GM12878 (cell line): ENCODE measurements around the gene MFSD11. TPM values are rescaled to one million over a fixed set of nuclear protein-coding genes. Genes with fewer than 3 reads are reported as not detected.

Source experiments
- ATAC-seq: fragments of 200-7000 bp; cut with Tn5 transposase; 3 replicates; pipeline ENCODE4 v1.9.1; 2020; ENCODE audit warnings: mild to moderate bottlenecking, moderate library complexity
- BruUV-seq: library from RNA; stranded (reverse); fragments of 400-500 nt; replicated peaks from 2 replicates; lab custom pipeline; 2021; lab: Mats Ljungman, UMichigan
- CTCF ChIA-PET: fragments of 300-600 bp; sonication (Branson Sonifier 250); formaldehyde crosslinking; extraction: SDS; loops from one replicate; lab custom pipeline; 2021; ENCODE audit warnings: inconsistent platforms; lab: Yijun Ruan, JAX
- POLR2A ChIA-PET: fragments of 350-600 bp; formaldehyde crosslinking; extraction: SDS; loops from one replicate; lab custom pipeline; 2021; ENCODE audit warnings: inconsistent platforms; lab: Charles Lee
- RAD21 ChIA-PET: fragments of 300-600 bp; sonication (Branson Sonifier 250); formaldehyde crosslinking; loops from one replicate; lab custom pipeline; 2023; ENCODE audit warnings: antibody characterized with exemption; ENCODE audit not compliant: unreplicated experiment; lab: Charles Lee
- SMC1A ChIA-PET: fragments of 300-600 bp; sonication (Branson Sonifier 250); formaldehyde crosslinking; loops from one replicate; lab custom pipeline; 2023; ENCODE audit not compliant: unreplicated experiment, uncharacterized antibody; lab: Charles Lee
- DNase-seq: peaks from one replicate; pipeline ENCODE4 v3.0.0-alpha.2; 2011; ENCODE audit warnings: low read depth, low spot score
- FAIRE-seq: peaks from 3 replicates; lab custom pipeline; 2011; peaks lifted over from hg19 to GRCh38; lab: Jason Lieb, UNC
- H2AFZ ChIP-seq: 2 replicates; pipeline ENCODE4 v1.6.0; 2011; ENCODE audit warnings: low read depth, low read length, control low read depth; ENCODE audit not compliant: control insufficient read depth
- H3K27ac ChIP-seq: 2 replicates; pipeline ENCODE4 v1.5.1; 2011; ENCODE audit warnings: control low read depth; ENCODE audit not compliant: control insufficient read depth, insufficient read depth
- H3K27me3 ChIP-seq, 2 experiments: replicated peaks in 1 of 2; 2 replicates each; pipeline versions ENCODE4 v1.6.0 to v1.6.1; 2011; ENCODE audit warnings: low read length in 1 of 2; ENCODE audit not compliant: control insufficient read depth in 2 of 2, insufficient read depth in 2 of 2
- H3K36me3 ChIP-seq, 2 experiments: 2 replicates each; pipeline ENCODE4 v1.5.1; 2011; ENCODE audit warnings: low read length in 1 of 2; ENCODE audit not compliant: control insufficient read depth in 2 of 2, insufficient read depth in 2 of 2
- H3K4me1 ChIP-seq: 2 replicates; pipeline ENCODE4 v1.6.1; 2011; ENCODE audit warnings: mild to moderate bottlenecking, low read length, moderate library complexity, mixed read lengths; ENCODE audit not compliant: control insufficient read depth, insufficient read depth
- H3K4me2 ChIP-seq: 2 replicates; pipeline ENCODE4 v1.6.0; 2011; ENCODE audit warnings: control low read depth; ENCODE audit not compliant: control insufficient read depth, insufficient read depth
- H3K4me3 ChIP-seq: fragments of 200-600 bp; sonication (generic); 2 replicates; pipeline ENCODE4 v1.5.1; 2016
- H3K79me2 ChIP-seq: 2 replicates; pipeline ENCODE4 v1.6.0; 2011; ENCODE audit warnings: low read length; ENCODE audit not compliant: control insufficient read depth, insufficient read depth
- H3K9ac ChIP-seq: 2 replicates; pipeline ENCODE4 v1.8.0; 2011; ENCODE audit warnings: low read length, control low read depth, mixed read lengths; ENCODE audit not compliant: control insufficient read depth, insufficient read depth
- H3K9me3 ChIP-seq: replicated peaks from 3 replicates; pipeline ENCODE4 v1.5.1; 2011; ENCODE audit warnings: mild to moderate bottlenecking, low read length; ENCODE audit not compliant: control insufficient read depth, insufficient read depth
- H4K20me1 ChIP-seq: 2 replicates; pipeline ENCODE4 v1.6.0; 2011; ENCODE audit not compliant: control insufficient read depth, insufficient read depth
- BCL3 ChIP-seq: IDR thresholded peaks from 2 replicates; pipeline ENCODE4 v1.6.1; 2011; ENCODE audit warnings: borderline replicate concordance, low read depth, mild to moderate bottlenecking, moderate library complexity, low read length; ENCODE audit not compliant: insufficient read depth, poor library complexity, severe bottlenecking
- CHD1 ChIP-seq: IDR thresholded peaks from 2 replicates; pipeline ENCODE4 v1.6.1; 2012; ENCODE audit warnings: low read depth, low read length, improper control_type of control experiment
- CHD2 ChIP-seq: IDR thresholded peaks from 2 replicates; pipeline ENCODE4 v1.6.1; 2011; ENCODE audit warnings: low read depth, low read length, improper control_type of control experiment, borderline replicate concordance
- EP300 ChIP-seq, 2 experiments: fragments of 150-350 bp in 1 of 2; IDR thresholded peaks; 2 replicates each; pipeline ENCODE4 v1.6.1; 2011 to 2012; ENCODE audit warnings: low read depth in 2 of 2, low read length in 2 of 2, borderline replicate concordance in 1 of 2, improper control_type of control experiment in 1 of 2, inconsistent platforms in 1 of 2; ENCODE audit not compliant: control insufficient read depth in 1 of 2
- ETV6 ChIP-seq, 2 experiments: fragments of 450-650 bp in 1 of 2; IDR thresholded peaks in 1 of 2; conservative IDR thresholded peaks in 1 of 2; 2 replicates each; pipeline ENCODE4 v1.6.1; 2014; ENCODE audit warnings: antibody characterized with exemption in 1 of 2, borderline replicate concordance in 1 of 2, low read depth in 1 of 2, mild to moderate bottlenecking in 1 of 2, moderate library complexity in 1 of 2
- FOXM1 ChIP-seq: IDR thresholded peaks from 2 replicates; pipeline ENCODE4 v1.6.1; 2012; ENCODE audit warnings: low read depth, mild to moderate bottlenecking, inconsistent platforms, low read length, moderate library complexity
- GABPA ChIP-seq: IDR thresholded peaks from 2 replicates; pipeline ENCODE4 v1.6.1; 2014; ENCODE audit warnings: antibody characterized with exemption, low read depth, mild to moderate bottlenecking, inconsistent platforms
- HCFC1 ChIP-seq: fragments of 150-350 bp; IDR thresholded peaks from 2 replicates; pipeline ENCODE4 v1.6.1; 2014; ENCODE audit warnings: low read length
- MEF2A ChIP-seq: IDR thresholded peaks from 2 replicates; pipeline ENCODE4 v1.6.1; 2011; ENCODE audit warnings: low read depth, mild to moderate bottlenecking, low read length, moderate library complexity; ENCODE audit not compliant: insufficient read depth
- MTA2 ChIP-seq: fragments of 450-650 bp; IDR thresholded peaks from 2 replicates; pipeline ENCODE4 v1.6.1; 2016; ENCODE audit warnings: low read depth, mild to moderate bottlenecking, moderate library complexity
- NFYB ChIP-seq: IDR thresholded peaks from 2 replicates; pipeline ENCODE4 v1.6.1; 2011; ENCODE audit warnings: low read depth, mild to moderate bottlenecking, low read length, improper control_type of control experiment, moderate library complexity; ENCODE audit not compliant: insufficient read depth
- PAX8 ChIP-seq: fragments of 450-650 bp; IDR thresholded peaks from 2 replicates; pipeline ENCODE4 v1.6.1; 2017; ENCODE audit warnings: mild to moderate bottlenecking, moderate library complexity
- SPI1 ChIP-seq: IDR thresholded peaks from 2 replicates; pipeline ENCODE4 v1.6.1; 2011; ENCODE audit warnings: low read depth, mild to moderate bottlenecking, low read length, moderate library complexity, borderline replicate concordance; ENCODE audit not compliant: insufficient read depth
- SRF ChIP-seq, 2 experiments: IDR thresholded peaks; 2 replicates each; pipeline ENCODE4 v1.6.1; 2011; ENCODE audit warnings: low read depth in 2 of 2, low read length in 2 of 2, mild to moderate bottlenecking in 1 of 2, moderate library complexity in 1 of 2
- STAT3 ChIP-seq: IDR thresholded peaks from 2 replicates; pipeline ENCODE4 v1.6.1; 2011; ENCODE audit warnings: low read depth, low read length, improper control_type of control experiment
- ZNF274 ChIP-seq: IDR thresholded peaks from one replicate; pipeline ENCODE4 v1.8.0; 2011; ENCODE audit not compliant: insufficient read length, insufficient read depth
- WGBS: methylation state at CpG from one replicate; pipeline ENCODE4 v1.1.6; 2016; ENCODE audit warnings: low lambda C conversion rate; ENCODE audit not compliant: insufficient replicate concordance, insufficient coverage; ENCODE audit errors: missing lambda C conversion rate; 5-methylcytosine and 5-hydroxymethylcytosine counted together
- in situ Hi-C: fragments of 300-500 bp; cut with MboI; formaldehyde crosslinking; loops from 9 replicates; pipeline ENCODE4 v1.14.3; 2018; ENCODE audit warnings: mixed read lengths
- intact Hi-C: fragments of 100-400 bp; cut with micrococcal nuclease; formaldehyde crosslinking; loops from one replicate; pipeline ENCODE4 v1.14.2; 2022; ENCODE audit not compliant: unreplicated experiment
- polyA plus RNA-seq, 11 experiments: library from polyadenylated mRNA; depleted of rRNA in 4 of 11; unstranded in 6 of 11; stranded (reverse) in 5 of 11; fragments of >200 nt; fragmentation: Nextera tagmentation in 4 of 11; fragmentation: Illumina TruSeq in 1 of 11; extraction: Ambion mirVana in 4 of 11; extraction: Trizol in 1 of 11; gene quantifications; 1 replicate in 1 of 11; 2 replicates in 10 of 11; pipeline versions ENCODE4 v1.2.1 to v1.2.3, GENCODE V29; 2011 to 2016; ENCODE audit warnings: inconsistent platforms in 2 of 11, missing spikeins in 2 of 11, low read depth in 1 of 11
- total RNA-seq, 4 experiments: library from RNA; depleted of rRNA in 3 of 4; stranded (reverse); fragments of >200 nt in 3 of 4; fragmentation: Illumina TruSeq in 1 of 4; extraction: Trizol in 1 of 4; gene quantifications; 2 replicates each; pipeline versions ENCODE4 v1.2.1 to v1.2.3, GENCODE V29; 2013 to 2021
- TF ChIP-seq, protein P1 (sequence below): fragments of 450-650 bp; formaldehyde crosslinking; IDR thresholded peaks from 2 replicates; pipeline ENCODE4 v1.4.0; 2022; ENCODE audit warnings: mild to moderate bottlenecking, moderate library complexity
- TF ChIP-seq, protein P2 (sequence below): IDR thresholded peaks from 2 replicates; pipeline ENCODE4 v1.6.1; 2011; ENCODE audit warnings: low read depth, mild to moderate bottlenecking, low read length, moderate library complexity, borderline replicate concordance; ENCODE audit errors: extremely low read depth

The MFSD11 gene
- total and polyA plus RNA-seq, 10 of the 15 experiments (the other 5 are each of a cell fraction or from before 2014, with no cell fraction given) = 11.0 to 19.4 (median 15.5) TPM

DNA sequence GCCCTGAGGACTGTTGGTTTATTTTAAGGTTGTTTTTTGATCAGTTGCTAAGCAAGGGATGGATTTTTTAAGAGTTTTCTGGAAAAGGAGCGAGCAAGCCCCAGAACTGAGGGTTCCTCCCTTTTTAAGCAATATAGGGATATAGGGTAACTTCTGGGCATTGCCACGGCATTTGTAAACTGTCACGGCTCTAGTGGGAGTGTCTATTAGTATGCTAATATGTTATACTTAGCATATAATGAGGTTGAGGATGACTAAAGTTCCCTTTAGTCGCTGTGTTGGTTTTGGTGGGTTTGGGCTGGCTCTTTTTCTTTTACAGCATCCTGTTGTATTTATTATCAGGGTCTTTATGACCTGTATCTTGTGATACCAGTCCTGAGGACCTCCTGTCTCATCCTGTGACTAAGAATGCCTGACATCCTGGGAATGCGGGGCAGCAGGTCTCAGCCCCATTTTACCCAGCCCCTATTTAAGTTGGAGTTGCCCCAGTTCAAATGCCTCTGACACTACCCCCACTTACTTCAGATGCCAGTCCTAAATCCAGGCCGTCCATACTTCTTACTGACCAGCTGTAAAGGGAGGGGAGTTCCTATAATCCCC is 59.4 kb downstream of the MFSD11 start:
- intact Hi-C loops = no loop called here
- Histone ChIP-seq H3K9me3 (no peaks in the 10 kb centered on the region), H3K4me2 (no peak overlapping the region), H3K27me3 (no peaks in the 10 kb centered on the region), H3K79me2 (no peaks in the 10 kb centered on the region), H3K36me3 (no peaks in the 10 kb centered on the region), H3K27ac (no peak overlapping the region), H2AFZ (no peak overlapping the region), H3K4me1 (no peaks in the 10 kb centered on the region), H3K9ac (no peak overlapping the region), H4K20me1 (no peaks in the 10 kb centered on the region), H3K4me3 (no peak overlapping the region)
- DNase-seq (no peak), ATAC-seq (no peak), FAIRE-seq (no peak)
- 46% methylated on average over 6 of the region's 6 CpGs for WGBS
- no TSS peak for BruUV-seq
- ChIA-PET CTCF (no interaction called here), SMC1A (no interaction called here), RAD21 (no interaction called here), POLR2A (no interaction called here)
- in situ Hi-C loops = no loop called here
- TF ChIP-seq, protein P1, sequence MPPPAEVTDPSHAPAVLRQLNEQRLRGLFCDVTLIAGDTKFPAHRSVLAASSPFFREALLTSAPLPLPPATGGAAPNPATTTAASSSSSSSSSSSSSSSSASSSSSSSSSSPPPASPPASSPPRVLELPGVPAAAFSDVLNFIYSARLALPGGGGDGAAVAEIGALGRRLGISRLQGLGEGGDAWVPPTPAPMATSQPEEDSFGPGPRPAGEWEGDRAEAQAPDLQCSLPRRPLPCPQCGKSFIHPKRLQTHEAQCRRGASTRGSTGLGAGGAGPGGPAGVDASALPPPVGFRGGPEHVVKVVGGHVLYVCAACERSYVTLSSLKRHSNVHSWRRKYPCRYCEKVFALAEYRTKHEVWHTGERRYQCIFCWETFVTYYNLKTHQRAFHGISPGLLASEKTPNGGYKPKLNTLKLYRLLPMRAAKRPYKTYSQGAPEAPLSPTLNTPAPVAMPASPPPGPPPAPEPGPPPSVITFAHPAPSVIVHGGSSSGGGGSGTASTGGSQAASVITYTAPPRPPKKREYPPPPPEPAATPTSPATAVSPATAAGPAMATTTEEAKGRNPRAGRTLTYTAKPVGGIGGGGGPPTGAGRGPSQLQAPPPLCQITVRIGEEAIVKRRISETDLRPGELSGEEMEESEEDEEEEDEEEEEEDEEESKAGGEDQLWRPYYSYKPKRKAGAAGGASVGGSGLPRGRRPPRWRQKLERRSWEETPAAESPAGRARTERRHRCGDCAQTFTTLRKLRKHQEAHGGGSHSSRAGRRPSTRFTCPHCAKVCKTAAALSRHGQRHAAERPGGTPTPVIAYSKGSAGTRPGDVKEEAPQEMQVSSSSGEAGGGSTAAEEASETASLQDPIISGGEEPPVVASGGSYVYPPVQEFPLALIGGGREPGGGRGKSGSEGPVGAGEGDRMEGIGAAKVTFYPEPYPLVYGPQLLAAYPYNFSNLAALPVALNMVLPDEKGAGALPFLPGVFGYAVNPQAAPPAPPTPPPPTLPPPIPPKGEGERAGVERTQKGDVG = no peak
- TF ChIP-seq STAT3 (no peak), CHD2 (no peak), ZNF274 (no peak), MTA2 (no peak), MEF2A (no peak), SRF (IDR thresholded peaks at IDR 0.05; ENCODE audit: low read depth in 2 of 2, low read length in 2 of 2) (no peak), GABPA (no peak), CHD1 (no peak), SPI1 (no peak), NFYB (no peak), FOXM1 (no peak), BCL3 (no peak), ETV6 (conservative IDR thresholded peaks at IDR 0.05 in 1 of 2, IDR thresholded peaks at IDR 0.05 in 1 of 2; ENCODE audit: borderline replicate concordance in 1 of 2, low read depth in 1 of 2) (no peak), HCFC1 (no peak), EP300 (IDR thresholded peaks at IDR 0.05; ENCODE audit: borderline replicate concordance in 1 of 2, control insufficient read depth in 1 of 2, low read depth in 2 of 2, low read length in 2 of 2) (no peak), PAX8 (no peak)
- TF ChIP-seq, protein P2, sequence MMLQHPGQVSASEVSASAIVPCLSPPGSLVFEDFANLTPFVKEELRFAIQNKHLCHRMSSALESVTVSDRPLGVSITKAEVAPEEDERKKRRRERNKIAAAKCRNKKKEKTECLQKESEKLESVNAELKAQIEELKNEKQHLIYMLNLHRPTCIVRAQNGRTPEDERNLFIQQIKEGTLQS = no peak
